Measurements from ENCODE around the gene UNC5B. TPM values are rescaled to one million over a fixed set of nuclear protein-coding genes. Genes with fewer than 3 reads are reported as not detected.

Gene UNC5B
- total and polyA plus RNA-seq, 2 experiments from 2014 or later: 12.7 to 15.5 TPM

DNA sequence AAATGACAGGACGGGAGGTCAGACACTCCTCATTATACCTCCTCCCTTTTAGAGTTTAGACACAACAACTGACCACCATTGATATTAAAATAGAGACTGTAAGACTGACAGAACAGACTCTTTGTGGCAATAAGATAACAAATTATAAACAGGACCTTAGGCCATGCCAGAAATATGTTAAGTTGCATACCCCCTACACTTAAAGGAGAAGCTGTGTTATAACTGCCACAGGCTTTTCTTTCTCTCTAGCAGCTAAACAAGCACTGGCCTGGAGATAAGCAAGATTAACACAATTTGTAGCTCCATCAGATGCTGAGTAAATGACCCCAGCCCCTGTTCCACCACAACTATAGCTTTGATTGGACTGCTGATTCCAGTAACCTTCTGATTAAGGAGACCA lies 10.5 kb upstream of the UNC5B start:
- Histone ChIP-seq H3K9me2 (replicated peaks; ENCODE audit: insufficient read depth) (no peaks in the 10 kb centered on the region), H3K4me2 (no peak overlapping the region), H3K9me3 (ENCODE audit: low read depth) (no peaks in the 10 kb centered on the region), H3K27ac (no peak overlapping the region), H3K36me3 (replicated peaks; ENCODE audit: insufficient read depth, low read depth) (no peaks in the 10 kb centered on the region), H3K4me3 (no peak overlapping the region), H4K20me1 (ENCODE audit: insufficient read depth, poor library complexity, severe bottlenecking) (no peaks in the 10 kb centered on the region), H2AFZ (no peak overlapping the region), H3K79me2 (no peaks in the 10 kb centered on the region), H3K4me1 (ENCODE audit: insufficient read depth) (no peaks in the 10 kb centered on the region), H3K27me3 (peaks cover 6% of the 10 kb centered on the region)
- no peak for DNase-seq (ENCODE audit: low spot score)
- TF ChIP-seq, protein P1, sequence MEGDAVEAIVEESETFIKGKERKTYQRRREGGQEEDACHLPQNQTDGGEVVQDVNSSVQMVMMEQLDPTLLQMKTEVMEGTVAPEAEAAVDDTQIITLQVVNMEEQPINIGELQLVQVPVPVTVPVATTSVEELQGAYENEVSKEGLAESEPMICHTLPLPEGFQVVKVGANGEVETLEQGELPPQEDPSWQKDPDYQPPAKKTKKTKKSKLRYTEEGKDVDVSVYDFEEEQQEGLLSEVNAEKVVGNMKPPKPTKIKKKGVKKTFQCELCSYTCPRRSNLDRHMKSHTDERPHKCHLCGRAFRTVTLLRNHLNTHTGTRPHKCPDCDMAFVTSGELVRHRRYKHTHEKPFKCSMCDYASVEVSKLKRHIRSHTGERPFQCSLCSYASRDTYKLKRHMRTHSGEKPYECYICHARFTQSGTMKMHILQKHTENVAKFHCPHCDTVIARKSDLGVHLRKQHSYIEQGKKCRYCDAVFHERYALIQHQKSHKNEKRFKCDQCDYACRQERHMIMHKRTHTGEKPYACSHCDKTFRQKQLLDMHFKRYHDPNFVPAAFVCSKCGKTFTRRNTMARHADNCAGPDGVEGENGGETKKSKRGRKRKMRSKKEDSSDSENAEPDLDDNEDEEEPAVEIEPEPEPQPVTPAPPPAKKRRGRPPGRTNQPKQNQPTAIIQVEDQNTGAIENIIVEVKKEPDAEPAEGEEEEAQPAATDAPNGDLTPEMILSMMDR (IDR thresholded peaks at IDR 0.05; ENCODE audit: poor library complexity): no peak
- 67% methylated on average over 1 of the region's 1 CpG for WGBS (ENCODE audit: low lambda C conversion rate, missing lambda C conversion rate)

DNA sequence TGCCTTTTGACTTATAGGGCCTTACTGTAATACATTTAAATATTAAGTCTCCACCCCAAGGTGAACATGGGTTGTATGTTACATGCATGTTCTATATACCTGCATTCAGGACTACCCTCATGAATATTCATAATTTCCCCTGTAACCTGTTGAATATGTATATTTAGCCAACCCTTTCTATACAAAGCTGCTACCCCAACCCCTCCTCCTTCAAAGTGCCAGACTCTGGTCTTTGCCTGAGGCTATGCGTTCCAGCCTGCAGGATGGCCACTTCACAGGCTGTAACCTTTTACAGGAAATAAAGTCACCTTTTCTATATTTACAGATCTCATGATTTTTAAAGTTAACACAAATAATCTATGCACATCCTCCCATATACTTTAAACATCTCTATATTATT lies 10.1 kb upstream of the UNC5B start:
- WGBS (ENCODE audit: low lambda C conversion rate, missing lambda C conversion rate): 91% methylated on average over 1 of the region's 1 CpG
- no peaks in the 10 kb centered on the region for H3K4me1 ChIP-seq (ENCODE audit: insufficient read depth)
- TF ChIP-seq, protein P1 (IDR thresholded peaks at IDR 0.05; ENCODE audit: poor library complexity): no peak
- TF ChIP-seq EZH2 (IDR thresholded peaks at IDR 0.05; ENCODE audit: borderline replicate concordance): no peak
- TF ChIP-seq EZH2phosphoT487 (IDR thresholded peaks at IDR 0.05; ENCODE audit: low read depth, severe bottlenecking, unreplicated experiment): no peak

DNA sequence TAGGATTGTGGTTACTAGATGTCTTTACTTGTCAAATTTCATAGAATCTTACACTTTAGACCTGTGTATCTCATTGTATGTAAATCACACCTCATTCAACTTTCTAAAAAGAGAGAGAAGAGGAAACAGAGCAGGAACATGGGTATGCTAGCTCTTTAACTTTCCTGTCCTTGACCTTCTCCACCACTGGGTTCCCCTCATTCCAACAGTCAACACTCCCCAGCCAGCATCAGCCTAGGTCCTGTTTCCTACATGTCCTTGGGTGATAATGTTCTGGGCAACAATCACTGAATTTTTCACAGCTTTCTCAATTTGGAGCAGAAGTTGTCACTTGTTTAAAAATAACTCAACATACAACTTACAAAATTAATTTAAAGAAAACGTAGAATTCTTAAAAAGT lies 9.2 kb upstream of the UNC5B start:
- Histone ChIP-seq H3K79me2 (no peaks in the 10 kb centered on the region), H2AFZ (no peak overlapping the region), H3K4me1 (ENCODE audit: insufficient read depth) (no peaks in the 10 kb centered on the region), H3K36me3 (replicated peaks; ENCODE audit: insufficient read depth, low read depth) (no peaks in the 10 kb centered on the region), H3K9me2 (replicated peaks; ENCODE audit: insufficient read depth) (no peaks in the 10 kb centered on the region), H3K4me3 (no peak overlapping the region), H3K27me3 (peaks cover 6% of the 10 kb centered on the region), H3K9me3 (ENCODE audit: low read depth) (no peaks in the 10 kb centered on the region), H3K27ac (no peak overlapping the region), H3K4me2 (no peak overlapping the region), H4K20me1 (ENCODE audit: insufficient read depth, poor library complexity, severe bottlenecking) (no peaks in the 10 kb centered on the region)
- no peak for DNase-seq (ENCODE audit: low spot score)
- TF ChIP-seq, protein P1 (IDR thresholded peaks at IDR 0.05; ENCODE audit: poor library complexity): no peak
- TF ChIP-seq EZH2phosphoT487 (IDR thresholded peaks at IDR 0.05; ENCODE audit: low read depth, severe bottlenecking, unreplicated experiment): no peak
- no peak for TF ChIP-seq EZH2 (IDR thresholded peaks at IDR 0.05; ENCODE audit: borderline replicate concordance)
- 93% methylated on average over 1 of the region's 1 CpG for WGBS (ENCODE audit: low lambda C conversion rate, missing lambda C conversion rate)

More for the DNA sequence above, 10.1 kb upstream of the UNC5B start:
- Histone ChIP-seq H3K27ac (no peak overlapping the region), H3K36me3 (replicated peaks; ENCODE audit: insufficient read depth, low read depth) (no peaks in the 10 kb centered on the region), H3K9me3 (ENCODE audit: low read depth) (no peaks in the 10 kb centered on the region), H2AFZ (no peak overlapping the region), H3K79me2 (no peaks in the 10 kb centered on the region), H3K9me2 (replicated peaks; ENCODE audit: insufficient read depth) (no peaks in the 10 kb centered on the region), H4K20me1 (ENCODE audit: insufficient read depth, poor library complexity, severe bottlenecking) (no peaks in the 10 kb centered on the region), H3K4me2 (no peak overlapping the region), H3K4me3 (no peak overlapping the region), H3K27me3 (peaks cover 6% of the 10 kb centered on the region)
- DNase-seq (ENCODE audit: low spot score): no peak

DNA sequence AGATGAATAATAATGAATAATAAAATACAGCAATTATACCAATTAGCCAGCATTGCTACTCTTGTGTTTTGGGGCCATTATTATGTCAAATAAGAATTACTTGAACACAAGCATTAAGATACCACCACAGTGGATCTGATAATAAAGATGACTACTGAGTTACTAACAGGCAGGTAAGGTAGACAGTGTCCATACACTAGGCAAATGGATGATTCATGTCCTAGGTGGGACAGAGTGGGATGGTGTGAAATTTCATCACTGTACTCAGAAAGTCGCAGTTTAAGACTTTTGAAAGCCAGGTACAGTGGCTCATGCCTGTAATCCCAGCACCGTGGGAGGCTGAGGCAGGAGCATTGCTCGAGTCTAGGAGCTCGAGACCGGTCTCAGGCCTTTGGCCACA lies 8.7 kb upstream of the UNC5B start:
- Histone ChIP-seq H3K9me2 (replicated peaks; ENCODE audit: insufficient read depth) (no peaks in the 10 kb centered on the region), H3K36me3 (replicated peaks; ENCODE audit: insufficient read depth, low read depth) (no peaks in the 10 kb centered on the region), H3K9me3 (ENCODE audit: low read depth) (no peaks in the 10 kb centered on the region), H3K27me3 (peaks cover 6% of the 10 kb centered on the region), H3K4me2 (no peak overlapping the region), H3K4me1 (ENCODE audit: insufficient read depth) (no peaks in the 10 kb centered on the region), H3K4me3 (no peak overlapping the region), H3K27ac (no peak overlapping the region), H4K20me1 (ENCODE audit: insufficient read depth, poor library complexity, severe bottlenecking) (no peaks in the 10 kb centered on the region), H3K79me2 (no peaks in the 10 kb centered on the region), H2AFZ (no peak overlapping the region)
- no peak for TF ChIP-seq EZH2phosphoT487 (IDR thresholded peaks at IDR 0.05; ENCODE audit: low read depth, severe bottlenecking, unreplicated experiment)
- TF ChIP-seq EZH2 (IDR thresholded peaks at IDR 0.05; ENCODE audit: borderline replicate concordance): no peak
- TF ChIP-seq, protein P1 (IDR thresholded peaks at IDR 0.05; ENCODE audit: poor library complexity): no peak
- DNase-seq (ENCODE audit: low spot score): no peak
- WGBS (ENCODE audit: low lambda C conversion rate, missing lambda C conversion rate): 90% methylated on average over 5 of the region's 5 CpGs
